Activated CD8-positive, alpha-beta memory T cell treated with anti-CD3 and anti-CD28 coated beads for 36 hours (primary cell): Measurements from ENCODE around the gene LSMEM2. TPM values are rescaled to one million over a fixed set of nuclear protein-coding genes. Genes with fewer than 3 reads are reported as not detected.
"Not testable (repeated sequence)": the region's sequence is repeated elsewhere in the genome, so short reads cannot be mapped to it uniquely, and the experiment has no call there.

Experiments
- CTCF ChIA-PET: fragments of 350-600 bp; sonication (Branson Sonifier 250); formaldehyde crosslinking; loops from one replicate; lab custom pipeline; 2021; ENCODE audit warnings: antibody characterized with exemption; lab: Charles Lee
- POLR2A ChIA-PET: fragments of 350-600 bp; sonication (Branson Sonifier 250); formaldehyde crosslinking; loops from one replicate; lab custom pipeline; 2021; ENCODE audit warnings: antibody characterized with exemption; lab: Charles Lee
- total RNA-seq, 2 experiments: library from RNA; stranded (reverse); gene quantifications; one replicate each; pipeline ENCODE4 v1.2.3, GENCODE V29; 2021

LSMEM2 gene
- total RNA-seq, 2 experiments from 2014 or later, result not detected

GRCh38 chr3:50298836-50299637 lies 20.1 kb downstream of the LSMEM2 start, which contains the start of the genes HYAL3 and NAA80:
TSS of gene HYAL3 (minus strand) at chr3:50299405. CDS start at chr3:50295602, 3,803 bp downstream.
TSS of gene NAA80 (minus strand) at chr3:50299405. CDS start at chr3:50297463, 1,942 bp downstream.
- ChIA-PET CTCF (interaction anchor here (1.0 to 3.0 kb wide), 9 partner anchors 10 to 177 kb away, joined by 3 to 16 read pairs (median 5); partner anchors contain the start of gene TUSC2), POLR2A (interaction anchor here (0.6 to 2.3 kb wide), 11 partner anchors 10 to 1201 kb away, joined by 3 to 17 read pairs (median 6); partner anchors contain the start of genes CYB561D2, DCAF1, HYAL2 and NPRL2)

- ChIA-PET POLR2A (interaction anchor here (0.6 to 2.3 kb wide), 10 partner anchors 11 to 1200 kb away, joined by 3 to 17 read pairs (median 6); partner anchors contain the start of genes CYB561D2, DCAF1, HYAL2 and NPRL2), CTCF (interaction anchor here (1.2 to 3.0 kb wide), 7 partner anchors 15 to 177 kb away, joined by 3 to 16 read pairs (median 5); no protein-coding TSS in a partner anchor)
Measured at GRCh38 chr3:50299638-50299928, 20.7 kb downstream of the LSMEM2 start.

GRCh38 chr3:50299929-50300680 lies 21.2 kb downstream of the LSMEM2 start:
- POLR2A ChIA-PET, result interaction anchor here (0.6 to 2.3 kb wide), 9 partner anchors 22 to 1200 kb away, joined by 3 to 17 read pairs (median 6); partner anchors contain the start of genes CYB561D2, DCAF1, HYAL2 and NPRL2
- CTCF ChIA-PET, result interaction anchor here (1.2 to 3.0 kb wide), 7 partner anchors 14 to 178 kb away, joined by 3 to 16 read pairs (median 5); no protein-coding TSS in a partner anchor

DNA sequence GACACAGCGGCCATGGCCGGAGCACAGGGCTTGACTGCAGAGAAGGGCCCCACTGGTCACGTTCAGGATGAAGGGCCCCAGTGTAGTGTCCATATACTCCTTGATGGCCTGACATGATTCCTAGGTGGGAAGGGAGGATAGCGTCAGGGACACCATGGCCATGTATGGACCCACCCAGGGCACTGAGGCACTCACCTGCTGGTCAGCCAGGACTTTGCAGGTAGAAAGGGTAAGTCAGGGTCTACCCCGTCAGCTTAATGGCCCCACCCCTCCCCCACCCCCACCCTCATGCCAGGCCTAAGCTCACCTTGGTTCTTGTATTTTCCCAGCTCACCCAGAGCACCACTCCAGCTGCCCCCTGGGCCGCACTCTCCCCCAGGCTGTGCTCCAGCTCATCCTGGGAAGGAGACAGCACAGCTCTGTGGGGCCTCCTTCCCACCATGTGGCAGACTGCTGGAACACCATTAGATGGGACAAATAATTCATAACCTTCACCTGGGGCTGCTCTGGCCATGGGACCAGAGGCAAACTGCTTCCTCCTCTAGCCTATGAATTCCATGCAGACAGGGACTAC lies 21.9 kb downstream of the LSMEM2 start:
- CTCF ChIA-PET, result interaction anchor here (0.6 kb wide), 1 partner anchor 23 kb away, joined by 4 read pairs; no protein-coding TSS in a partner anchor
- POLR2A ChIA-PET, result no interaction called here

GRCh38 chr3:50302095-50303012 lies 23.5 kb downstream of the LSMEM2 start:
- ChIA-PET POLR2A (interaction anchor here (0.7 kb wide), 1 partner anchor 25 kb away, joined by 5 read pairs; no protein-coding TSS in a partner anchor), CTCF (interaction anchor here (0.7 to 1.1 kb wide), 4 partner anchors 13 to 27 kb away, joined by 3 to 5 read pairs (median 3); partner anchors contain the start of gene HYAL2)

DNA sequence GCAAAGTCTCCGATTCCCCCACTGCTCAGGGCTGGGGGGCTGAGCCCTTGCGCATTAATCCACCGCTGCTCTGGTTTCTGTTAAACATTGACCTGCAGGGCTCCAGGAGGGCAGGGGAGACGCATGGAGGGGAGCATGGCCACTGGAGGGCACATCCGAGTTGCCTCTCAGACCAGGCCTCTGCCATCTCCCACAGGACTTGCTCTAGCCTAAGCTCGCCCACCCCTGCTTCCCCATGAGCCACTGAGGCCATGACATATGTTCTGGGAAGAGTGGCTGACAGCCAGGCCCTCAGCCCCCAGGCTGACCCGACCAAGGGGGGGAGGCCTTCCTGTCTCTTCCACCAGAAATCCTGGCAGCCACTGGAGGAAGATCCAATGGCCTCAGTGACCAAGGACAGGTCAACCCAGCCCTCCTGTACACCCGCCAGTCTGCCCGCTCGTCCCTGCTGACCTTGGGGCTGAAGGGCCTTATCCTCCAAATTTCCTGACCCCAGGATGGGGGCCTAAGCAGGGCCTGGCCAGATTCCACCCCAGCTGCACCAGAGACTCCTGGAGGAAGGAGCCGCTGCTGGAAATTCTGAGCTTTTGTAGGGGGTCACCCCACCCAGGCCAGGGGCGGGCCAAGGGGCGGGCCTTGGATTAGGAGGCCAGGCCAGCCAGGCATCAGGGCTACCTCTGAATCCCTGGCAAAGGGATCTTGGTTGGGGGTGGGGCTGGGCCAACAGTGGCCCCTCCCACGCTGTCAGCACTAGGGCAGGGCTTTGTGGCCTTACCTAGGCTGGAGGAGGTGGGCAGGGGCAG lies 24.3 kb downstream of the LSMEM2 start, which contains the start of gene HYAL1:
TSS of gene HYAL1 (minus strand) at position 562 of the 803 bp plus-strand sequence. CDS start 618 bp downstream, outside the sequence.
- CTCF ChIA-PET, result interaction anchor here (1.1 kb wide), 1 partner anchor 21 kb away, joined by 3 read pairs; no protein-coding TSS in a partner anchor
- POLR2A ChIA-PET, result no interaction called here

- POLR2A ChIA-PET, result no interaction called here
Measured at GRCh38 chr3:50304601-50305000, 25.7 kb downstream of the LSMEM2 start.

DNA sequence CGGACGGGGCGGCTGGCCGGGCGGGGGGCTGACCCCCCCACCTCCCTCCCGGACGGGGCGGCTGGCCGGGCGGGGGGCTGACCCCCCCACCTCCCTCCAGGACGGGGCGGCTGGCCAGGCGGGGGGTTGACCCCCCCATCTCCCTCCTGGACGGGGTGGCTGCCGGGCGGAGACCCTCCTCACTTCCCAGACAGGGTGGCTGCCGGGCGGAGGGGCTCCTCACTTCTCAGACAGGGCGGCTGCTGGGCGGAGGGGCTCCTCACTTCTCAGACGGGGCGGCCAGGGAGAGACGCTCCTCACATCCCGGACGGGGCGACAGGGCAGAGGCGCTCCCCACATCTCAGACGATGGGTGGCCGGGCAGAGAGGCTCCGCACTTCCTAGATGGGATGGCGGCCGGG lies 33.2 kb downstream of the LSMEM2 start:
- POLR2A ChIA-PET, CTCF ChIA-PET: not testable (repeated sequence)

More at GRCh38 chr3:50304601-50305000, 25.7 kb downstream of the LSMEM2 start:
- CTCF ChIA-PET, result interaction anchor here (0.8 kb wide), 1 partner anchor 17 kb away, joined by 3 read pairs; no protein-coding TSS in a partner anchor

DNA sequence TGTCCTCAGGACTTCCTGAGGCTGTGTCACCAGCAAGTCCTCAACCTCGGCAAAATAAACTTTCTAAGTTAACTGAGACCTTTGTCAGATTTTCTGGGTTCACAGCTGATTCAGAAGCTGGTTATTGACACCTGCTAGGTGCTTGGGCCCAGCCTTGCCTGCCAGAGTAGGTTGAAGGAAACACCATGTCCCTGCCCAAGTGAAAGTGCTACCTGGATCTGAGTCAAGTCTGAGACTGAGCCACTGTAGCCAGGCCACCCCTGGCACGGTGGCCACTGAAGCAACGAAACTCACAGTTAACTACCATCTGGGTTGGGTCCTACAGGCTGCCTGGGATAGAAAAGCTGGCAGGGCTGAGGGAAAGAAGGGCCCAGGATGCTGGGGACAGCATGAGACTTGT lies 35.5 kb downstream of the LSMEM2 start:
- POLR2A ChIA-PET, result no interaction called here
- CTCF ChIA-PET, result interaction anchor here (1.1 to 1.5 kb wide), 3 partner anchors 9 to 15 kb away, joined by 3 to 5 read pairs (median 4); partner anchors contain the start of genes HYAL3 and NAA80

GRCh38 chr3:50314816-50315215 lies 35.9 kb downstream of the LSMEM2 start:
- POLR2A ChIA-PET, result interaction anchor here (0.9 kb wide), 1 partner anchor 9 kb away, joined by 5 read pairs; no protein-coding TSS in a partner anchor
- CTCF ChIA-PET, result interaction anchor here (1.3 to 1.5 kb wide), 2 partner anchors 9 to 16 kb away, joined by 3 to 5 read pairs; partner anchors contain the start of genes HYAL3 and NAA80

GRCh38 chr3:50316657-50317242 lies 37.9 kb downstream of the LSMEM2 start:
- ChIA-PET POLR2A (interaction anchor here (1.4 kb wide), 1 partner anchor 12 kb away, joined by 8 read pairs; the partner anchor contains the start of gene TUSC2), CTCF (interaction anchor here (0.9 kb wide), 1 partner anchor 57 kb away, joined by 3 read pairs; no protein-coding TSS in a partner anchor)

GRCh38 chr3:50317300-50317699 lies 38.4 kb downstream of the LSMEM2 start:
- POLR2A ChIA-PET, result interaction anchor here (1.4 kb wide), 1 partner anchor 11 kb away, joined by 8 read pairs; the partner anchor contains the start of gene TUSC2

DNA sequence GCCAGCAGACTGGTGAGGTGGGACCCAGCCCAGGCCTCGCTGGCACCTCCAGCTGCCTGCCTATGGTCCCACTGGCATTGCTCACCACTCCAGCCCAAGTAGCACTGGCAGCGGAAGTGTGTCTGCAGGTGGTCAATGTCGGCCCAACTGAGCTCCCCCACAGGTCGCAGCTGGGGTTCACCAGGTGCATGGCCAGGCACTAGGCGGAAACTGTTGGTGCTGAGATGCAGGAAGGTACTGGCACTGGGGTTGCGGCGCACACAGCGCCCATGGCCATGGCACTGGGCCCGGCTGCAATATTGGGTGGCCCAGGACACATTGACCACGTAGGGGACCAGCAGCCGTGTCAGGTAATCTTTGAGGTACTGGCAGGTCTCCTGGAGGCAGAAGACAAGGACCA lies 39.3 kb downstream of the LSMEM2 start:
- ChIA-PET POLR2A (interaction anchor here (0.5 to 1.5 kb wide), 2 partner anchors 16 to 251 kb away, joined by 3 read pairs; partner anchors contain the start of gene HEMK1), CTCF (interaction anchor here (0.6 kb wide), 1 partner anchor 35 kb away, joined by 5 read pairs; no protein-coding TSS in a partner anchor)

More at GRCh38 chr3:50317300-50317699, 38.4 kb downstream of the LSMEM2 start:
- CTCF ChIA-PET, result interaction anchor here (0.9 kb wide), 1 partner anchor 58 kb away, joined by 3 read pairs; no protein-coding TSS in a partner anchor

DNA sequence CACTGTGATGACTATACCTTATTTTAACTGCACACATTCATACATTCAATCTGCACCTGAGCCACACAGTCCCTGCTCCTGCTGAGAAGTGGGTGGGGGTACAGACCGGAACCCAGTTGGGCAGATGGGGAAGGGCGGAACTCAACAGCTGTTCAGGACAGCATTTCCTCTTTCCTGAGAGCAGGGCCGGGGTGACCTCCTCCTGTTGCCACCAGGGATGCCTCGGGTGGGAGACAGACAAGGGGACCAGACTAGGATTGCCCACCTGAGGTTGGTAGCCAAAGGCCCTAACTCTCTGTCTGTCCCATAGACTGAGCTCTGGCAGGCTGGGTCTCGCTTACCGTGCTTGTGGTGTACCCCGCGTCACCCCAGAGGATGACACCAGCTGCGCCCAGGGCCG lies 39.7 kb downstream of the LSMEM2 start:
- POLR2A ChIA-PET, result interaction anchor here (1.5 kb wide), 1 partner anchor 16 kb away, joined by 3 read pairs; no protein-coding TSS in a partner anchor
- CTCF ChIA-PET, result interaction anchor here (0.6 kb wide), 1 partner anchor 34 kb away, joined by 5 read pairs; no protein-coding TSS in a partner anchor

- ChIA-PET CTCF (no interaction called here), POLR2A (interaction anchor here (1.5 kb wide), 1 partner anchor 15 kb away, joined by 3 read pairs; no protein-coding TSS in a partner anchor)
Measured at GRCh38 chr3:50319181-50319893, 40.5 kb downstream of the LSMEM2 start.
